Natural killer cell treated with Interleukin-12 subunit alpha and Interleukin-12 subunit beta and Interleukin-15 and Interleukin-18, amount 100 ng/mL, for 72 hours (primary cell): ENCODE data around the gene ARHGAP18. TPM values are rescaled to one million over a fixed set of nuclear protein-coding genes. Genes with fewer than 3 reads are reported as not detected.

Source experiments
- ATAC-seq, 2 donors: fragments of 150-1000 bp; cut with Tn5 transposase in 1 of 2; sonication (Bioruptor Pico), chemical (Tn5 transposase) in 1 of 2; 2 replicates each; pipeline ENCODE4 v1.10.0; 2021
- DNase-seq: peaks from one replicate; pipeline ENCODE4 v3.0.0; 2022; ENCODE audit warnings: low spot score
- H3K27ac Mint-ChIP-seq, 2 donors: 1 replicate in 1 of 2; 2 replicates in 1 of 2; pipeline ENCODE4 v1.8.0; 2022; ENCODE audit warnings: mixed read lengths in 2 of 2, mild to moderate bottlenecking in 1 of 2, moderate library complexity in 1 of 2
- H3K27me3 Mint-ChIP-seq, 2 donors: 1 replicate in 1 of 2; 2 replicates in 1 of 2; pipeline ENCODE4 v1.8.0; 2022; ENCODE audit warnings: mixed read lengths in 2 of 2
- H3K36me3 Mint-ChIP-seq: one replicate; pipeline ENCODE4 v1.8.0; 2022; ENCODE audit warnings: mixed read lengths
- H3K4me1 Mint-ChIP-seq, 2 donors: 1 replicate in 1 of 2; 2 replicates in 1 of 2; pipeline ENCODE4 v1.8.0; 2022; ENCODE audit warnings: low read depth in 2 of 2, mixed read lengths in 2 of 2, mild to moderate bottlenecking in 1 of 2
- H3K4me3 Mint-ChIP-seq: one replicate; pipeline ENCODE4 v1.8.0; 2022; ENCODE audit warnings: mixed read lengths
- H3K9me3 Mint-ChIP-seq: 2 replicates; pipeline ENCODE4 v1.8.0; 2022; ENCODE audit warnings: mixed read lengths
- total RNA-seq, 2 donors: library from RNA; stranded (reverse); gene quantifications; one replicate each; pipeline ENCODE4 v1.2.3, GENCODE V29; 2022

The ARHGAP18 gene
- total RNA-seq, 2 donors from 2014 or later, result 10.4 to 14.3 TPM

DNA sequence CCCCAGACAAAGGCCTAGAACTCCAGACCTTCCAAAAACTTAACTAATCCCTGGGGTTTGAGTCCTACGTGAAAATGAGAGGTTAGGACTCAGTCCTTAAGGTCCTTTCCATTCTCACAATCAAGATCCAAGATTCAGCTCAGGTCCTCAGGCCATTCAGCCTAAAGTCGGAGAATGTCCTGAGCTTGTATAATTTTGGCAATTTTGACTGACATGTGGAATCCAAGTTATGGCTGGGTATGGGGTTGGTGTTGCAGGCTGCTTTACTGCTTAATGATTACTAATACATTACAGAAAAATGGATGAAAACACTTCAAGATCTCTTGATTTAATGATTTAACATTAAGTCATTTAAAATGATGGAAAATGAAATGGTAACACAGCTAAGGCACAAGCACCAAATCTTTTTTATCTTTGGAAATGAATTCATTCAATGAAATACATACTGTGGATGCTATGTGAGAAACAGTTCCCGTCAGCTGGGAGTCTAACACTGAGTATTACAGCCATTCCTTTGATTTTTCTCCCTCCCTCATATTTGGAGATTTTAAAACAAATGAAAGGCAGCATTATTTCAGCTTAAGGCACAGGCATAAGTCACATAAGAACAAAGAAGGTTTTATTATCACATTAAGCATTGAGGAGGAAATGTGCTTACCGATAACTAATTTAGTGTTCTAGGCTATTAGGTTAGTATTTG, 1.3 kb downstream of the ARHGAP18 start:
- Mint-ChIP-seq H3K4me1 (peaks cover 46 to 53% of the 10 kb centered on the region in 2 donors), H3K27ac (peak overlapping the region; percentile 69 to 94), H3K27me3 (no peaks in the 10 kb centered on the region), H3K4me3 (peak overlapping the region; percentile 99), H3K36me3 (no peaks in the 10 kb centered on the region), H3K9me3 (no peaks in the 10 kb centered on the region)
- no peak for ATAC-seq
- no peak for DNase-seq

DNA sequence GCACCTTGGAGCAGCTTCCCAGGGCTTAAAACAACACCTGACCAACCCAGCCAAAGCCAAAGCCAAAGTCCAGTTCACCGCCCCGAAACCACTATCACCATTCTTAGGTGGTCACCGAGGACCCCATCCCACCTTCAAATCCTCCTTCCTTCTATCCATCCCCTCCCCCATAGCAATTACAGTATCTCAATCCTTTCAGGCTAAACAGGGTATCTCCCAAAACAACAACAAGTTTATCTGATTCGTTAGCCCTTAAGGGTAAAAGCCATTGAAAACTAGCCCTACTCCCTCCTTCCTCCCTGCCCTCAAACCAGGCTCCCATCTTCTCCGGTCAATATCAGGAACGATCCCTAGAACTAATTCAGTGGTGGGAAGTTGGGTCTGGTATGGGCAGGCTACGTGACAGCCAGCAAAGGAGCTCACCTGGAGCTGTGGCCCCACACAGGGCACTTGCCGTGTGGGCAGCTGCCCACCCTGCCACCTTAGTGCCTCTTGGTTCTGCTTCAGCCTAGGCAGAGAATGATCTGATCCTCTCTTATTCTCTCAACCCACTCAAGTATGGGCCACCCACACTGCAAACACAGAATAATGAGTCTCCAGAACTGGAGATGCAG, 2.0 kb downstream of the ARHGAP18 start:
- Mint-ChIP-seq H3K4me3 (peak overlapping the region; percentile 37), H3K36me3 (no peaks in the 10 kb centered on the region), H3K27me3 (no peaks in the 10 kb centered on the region), H3K4me1 (peaks cover 44 to 49% of the 10 kb centered on the region in 2 donors), H3K9me3 (no peaks in the 10 kb centered on the region), H3K27ac (peak overlapping the region; percentile 31 to 36)
- ATAC-seq (no peak), DNase-seq (no peak)

DNA sequence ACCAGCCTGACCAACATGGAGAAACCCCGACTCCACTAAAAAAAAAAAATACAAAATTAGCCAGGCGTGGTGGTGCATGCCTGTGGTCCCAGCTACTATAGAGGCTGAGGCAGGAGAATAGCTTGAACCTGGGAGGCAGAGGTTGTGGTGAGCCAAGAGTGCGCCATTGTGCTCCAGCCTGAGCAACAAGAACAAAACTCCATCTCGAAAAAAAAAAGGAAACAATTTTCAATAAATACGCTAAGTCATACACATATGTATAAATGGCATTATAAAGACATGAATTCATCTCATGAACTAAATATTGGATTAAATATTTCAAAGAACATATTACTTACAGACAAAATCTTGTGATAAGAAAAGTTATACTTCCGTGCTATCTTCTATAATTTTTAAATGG, 2.9 kb downstream of the ARHGAP18 start:
- Mint-ChIP-seq H3K36me3 (no peaks in the 10 kb centered on the region), H3K4me1 (peaks cover 47 to 56% of the 10 kb centered on the region in 2 donors), H3K27ac (no peak overlapping the region), H3K27me3 (no peaks in the 10 kb centered on the region), H3K9me3 (no peaks in the 10 kb centered on the region), H3K4me3 (no peak overlapping the region)
- no peak for ATAC-seq
- DNase-seq, result no peak

DNA sequence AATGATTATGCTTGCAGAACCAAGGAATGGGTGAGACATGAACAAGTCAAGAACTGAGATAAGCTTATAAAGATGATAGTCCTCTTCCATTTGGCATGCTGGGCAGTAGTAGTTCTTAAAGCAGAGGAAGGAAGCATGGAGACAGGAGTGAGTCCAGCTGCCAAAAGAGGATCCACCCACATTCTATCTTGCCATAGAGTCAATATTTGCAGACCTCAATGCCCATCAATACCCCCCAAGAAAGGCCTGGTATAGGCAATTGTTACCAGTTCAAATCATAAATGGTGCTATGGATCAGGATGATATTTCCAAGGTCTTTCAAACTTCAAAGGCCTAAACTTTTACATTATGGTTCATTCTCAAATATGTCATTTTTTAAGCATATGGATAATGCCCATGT, 4.8 kb downstream of the ARHGAP18 start:
- H3K27me3 Mint-ChIP-seq, result no peaks in the 10 kb centered on the region
- DNase-seq, result no peak
- H3K36me3 Mint-ChIP-seq, result no peaks in the 10 kb centered on the region
- H3K27ac Mint-ChIP-seq, result no peak overlapping the region
- ATAC-seq, result no peak
- H3K4me3 Mint-ChIP-seq, result no peak overlapping the region
- no peaks in the 10 kb centered on the region for H3K9me3 Mint-ChIP-seq
- H3K4me1 Mint-ChIP-seq, result peaks cover 51 to 61% of the 10 kb centered on the region in 2 donors

DNA sequence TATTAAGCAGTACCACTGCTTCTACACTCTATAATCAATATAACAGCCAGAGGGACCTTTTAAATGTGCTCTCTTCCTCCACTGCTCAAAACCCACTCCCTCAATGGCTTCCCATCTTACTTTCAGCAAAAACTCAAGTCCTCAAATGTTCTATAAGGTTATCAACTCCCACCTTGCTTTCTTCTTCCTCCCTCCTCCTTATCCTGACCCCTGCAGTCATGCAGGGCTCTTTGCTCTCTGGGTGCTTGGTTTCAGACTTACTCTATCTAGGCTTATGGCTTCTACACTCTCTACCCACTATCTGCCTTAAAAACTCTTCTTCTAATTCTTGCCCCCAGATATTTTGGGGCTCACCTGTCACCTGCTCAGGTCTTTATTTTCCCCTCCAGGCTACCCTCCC, 5.3 kb downstream of the ARHGAP18 start:
- Mint-ChIP-seq H3K9me3 (no peaks in the 10 kb centered on the region), H3K27me3 (no peaks in the 10 kb centered on the region), H3K4me1 (peaks cover 47 to 57% of the 10 kb centered on the region in 2 donors), H3K4me3 (no peak overlapping the region), H3K27ac (no peak overlapping the region), H3K36me3 (no peaks in the 10 kb centered on the region)
- ATAC-seq (no peak), DNase-seq (no peak)

DNA sequence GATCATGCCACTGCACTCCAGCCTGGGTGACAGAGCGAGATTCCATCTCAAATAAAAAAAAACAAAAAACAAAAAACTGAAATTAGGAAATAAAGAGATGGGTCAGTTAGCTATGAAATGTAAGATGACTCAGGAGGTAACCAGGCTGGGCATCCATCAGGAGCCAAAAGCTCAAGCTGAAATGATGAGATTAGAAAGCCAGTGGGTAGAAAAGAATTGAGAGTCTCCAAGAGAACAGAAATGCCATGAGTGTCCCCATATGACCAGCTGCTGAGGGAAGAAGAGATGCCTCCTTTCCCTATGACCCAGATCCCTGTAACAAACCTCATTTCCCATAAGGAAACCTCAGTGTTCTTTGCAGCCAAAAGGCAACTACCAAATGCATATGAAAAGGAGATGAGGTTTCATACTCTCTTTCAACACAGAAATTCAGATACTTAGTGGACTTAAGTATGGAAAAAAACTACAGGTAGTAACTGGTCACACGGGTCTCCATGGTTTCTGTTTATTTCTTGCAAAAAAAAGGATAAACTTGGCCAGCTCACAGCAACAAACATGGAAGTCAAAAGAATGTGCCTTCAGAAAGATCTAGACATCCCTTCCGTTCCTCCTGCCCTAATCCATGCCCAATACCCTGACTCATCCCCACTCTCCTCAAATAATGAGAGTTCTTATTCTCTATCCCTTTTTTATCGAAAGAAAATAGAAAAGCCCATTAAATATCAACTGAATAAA, 8.1 kb downstream of the ARHGAP18 start:
- H3K4me3 Mint-ChIP-seq, result no peak overlapping the region
- DNase-seq (no peak), ATAC-seq (no peak)
- no peaks in the 10 kb centered on the region for H3K9me3 Mint-ChIP-seq
- peaks cover 36 to 37% of the 10 kb centered on the region in 2 donors for H3K4me1 Mint-ChIP-seq
- H3K36me3 Mint-ChIP-seq, result no peaks in the 10 kb centered on the region
- H3K27ac Mint-ChIP-seq, result peak overlapping the region; percentile 29 to 40
- no peaks in the 10 kb centered on the region for H3K27me3 Mint-ChIP-seq

DNA sequence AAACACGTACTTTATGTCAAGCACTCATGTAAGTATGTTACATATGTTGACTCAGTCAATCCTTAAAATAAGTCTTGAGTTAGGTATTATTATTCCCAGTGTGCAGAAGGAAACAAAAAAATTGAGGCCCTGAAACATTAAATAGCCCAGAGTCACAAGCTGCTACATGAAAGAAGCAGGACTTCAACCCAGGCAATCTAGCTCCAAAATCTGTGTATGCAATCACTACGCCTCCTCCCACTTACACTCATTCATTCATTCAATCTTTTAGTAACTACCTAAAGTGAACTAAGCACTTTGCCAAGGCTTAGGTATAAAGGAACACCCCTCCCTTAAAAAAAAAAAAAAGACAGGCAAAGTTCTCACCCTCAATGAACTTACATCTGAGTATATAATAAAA, 9.3 kb downstream of the ARHGAP18 start:
- Mint-ChIP-seq H3K4me3 (no peak overlapping the region), H3K27ac (peak overlapping the region; percentile 29 to 40)

DNA sequence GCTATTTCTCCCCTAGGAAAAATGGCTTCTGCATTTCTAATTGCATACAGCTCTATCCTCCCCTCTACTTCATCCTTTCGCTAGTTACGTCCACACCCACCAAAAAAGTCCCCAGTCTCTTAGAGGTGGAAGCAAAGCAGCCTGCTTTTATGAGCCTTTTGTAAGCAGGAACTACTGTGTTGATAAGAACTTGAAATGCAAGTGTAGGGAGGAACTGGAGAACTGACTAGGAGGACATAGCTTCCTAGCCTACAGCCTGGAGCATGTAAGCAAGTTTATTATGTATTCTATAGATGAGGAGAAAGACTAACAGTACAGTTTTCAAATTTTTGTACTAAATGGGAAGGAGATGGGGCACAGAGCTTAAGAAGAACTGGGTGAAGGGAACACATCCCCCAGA, 10.3 kb downstream of the ARHGAP18 start:
- no peak for ATAC-seq
- Mint-ChIP-seq H3K27me3 (no peaks in the 10 kb centered on the region), H3K4me1 (peaks cover 34 to 44% of the 10 kb centered on the region in 2 donors)

More for the DNA sequence above, 9.3 kb downstream of the ARHGAP18 start:
- no peaks in the 10 kb centered on the region for H3K36me3 Mint-ChIP-seq
- ATAC-seq (no peak), DNase-seq (no peak)
- peaks cover 41 to 46% of the 10 kb centered on the region in 2 donors for H3K4me1 Mint-ChIP-seq
- no peaks in the 10 kb centered on the region for H3K27me3 Mint-ChIP-seq
- no peaks in the 10 kb centered on the region for H3K9me3 Mint-ChIP-seq

DNA sequence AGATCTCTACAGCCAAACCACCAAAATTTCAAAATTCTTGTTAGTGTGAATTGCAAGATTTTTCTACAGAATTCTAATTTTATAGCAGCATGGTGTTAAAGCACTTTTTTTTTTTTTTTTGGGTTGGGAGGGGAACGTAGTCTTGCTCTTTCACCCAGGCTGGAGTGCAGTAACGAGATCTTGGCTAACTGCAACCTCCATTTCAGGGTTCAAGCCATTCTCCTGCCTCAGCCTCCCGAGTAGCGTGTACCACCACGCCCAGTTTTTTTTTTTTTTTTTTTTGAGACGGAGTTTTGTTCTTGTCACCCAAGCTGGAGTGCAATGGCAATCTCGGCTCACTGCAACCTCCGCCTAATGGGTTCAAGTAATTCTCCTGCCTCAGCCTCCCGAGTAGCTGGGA, 11.5 kb downstream of the ARHGAP18 start:
- H3K27ac Mint-ChIP-seq, result no peak overlapping the region
- H3K36me3 Mint-ChIP-seq, result no peaks in the 10 kb centered on the region
- H3K4me1 Mint-ChIP-seq, result peaks cover 40 to 43% of the 10 kb centered on the region in 2 donors
- ATAC-seq (no peak), DNase-seq (no peak)
- H3K4me3 Mint-ChIP-seq, result no peak overlapping the region
- H3K27me3 Mint-ChIP-seq, result no peaks in the 10 kb centered on the region
- H3K9me3 Mint-ChIP-seq, result no peaks in the 10 kb centered on the region

More for the DNA sequence above, 10.3 kb downstream of the ARHGAP18 start:
- H3K9me3 Mint-ChIP-seq, result no peaks in the 10 kb centered on the region
- DNase-seq, result no peak
- H3K4me3 Mint-ChIP-seq, result no peak overlapping the region
- no peak overlapping the region for H3K27ac Mint-ChIP-seq
- no peaks in the 10 kb centered on the region for H3K36me3 Mint-ChIP-seq

DNA sequence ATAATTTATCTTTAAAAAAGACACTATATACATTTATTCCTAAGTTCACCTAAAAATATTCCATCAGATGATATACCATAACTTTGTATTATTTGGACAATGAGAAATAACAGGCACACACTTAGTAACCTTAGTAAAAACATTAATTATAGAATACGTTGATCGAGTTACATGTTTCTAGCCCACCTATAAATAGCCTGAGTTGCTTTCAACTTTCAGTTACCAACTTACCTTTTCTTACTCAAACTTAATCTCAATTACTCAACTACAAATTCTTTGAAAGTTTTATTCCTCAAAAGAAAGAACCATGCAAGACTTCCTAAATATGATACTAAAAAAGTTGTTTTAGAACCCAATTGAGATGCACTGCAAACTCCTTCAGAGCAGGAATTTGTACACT, 12.2 kb downstream of the ARHGAP18 start:
- no peak for DNase-seq
- Mint-ChIP-seq H3K27me3 (no peaks in the 10 kb centered on the region), H3K4me3 (no peak overlapping the region), H3K9me3 (no peaks in the 10 kb centered on the region), H3K36me3 (no peaks in the 10 kb centered on the region), H3K4me1 (peaks cover 42 to 49% of the 10 kb centered on the region in 2 donors), H3K27ac (no peak overlapping the region)
- ATAC-seq, result no peak

DNA sequence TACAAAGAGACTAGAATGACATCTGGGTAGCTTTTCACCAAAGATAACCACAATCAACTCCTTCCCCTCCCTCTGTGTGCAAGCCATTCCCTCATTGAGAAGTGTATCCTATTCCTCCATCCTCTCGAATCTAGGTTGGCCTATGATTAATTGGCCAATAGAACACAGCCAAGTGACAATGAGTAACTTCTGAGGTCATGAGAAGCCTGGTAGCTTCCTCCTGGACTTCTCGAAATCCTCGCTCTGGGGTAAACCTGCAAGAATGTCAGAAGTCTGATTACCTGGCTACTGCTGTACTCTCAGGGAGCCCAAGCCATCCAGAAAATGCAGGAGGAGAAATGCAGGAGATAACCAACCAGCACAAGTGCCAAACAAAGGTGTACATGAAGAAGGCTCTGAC, 13.1 kb downstream of the ARHGAP18 start:
- Mint-ChIP-seq H3K36me3 (no peaks in the 10 kb centered on the region), H3K27me3 (no peaks in the 10 kb centered on the region), H3K4me1 (peaks cover 40 to 48% of the 10 kb centered on the region in 2 donors), H3K9me3 (no peaks in the 10 kb centered on the region), H3K4me3 (no peak overlapping the region), H3K27ac (no peak overlapping the region)
- no peak for DNase-seq
- no peak for ATAC-seq

DNA sequence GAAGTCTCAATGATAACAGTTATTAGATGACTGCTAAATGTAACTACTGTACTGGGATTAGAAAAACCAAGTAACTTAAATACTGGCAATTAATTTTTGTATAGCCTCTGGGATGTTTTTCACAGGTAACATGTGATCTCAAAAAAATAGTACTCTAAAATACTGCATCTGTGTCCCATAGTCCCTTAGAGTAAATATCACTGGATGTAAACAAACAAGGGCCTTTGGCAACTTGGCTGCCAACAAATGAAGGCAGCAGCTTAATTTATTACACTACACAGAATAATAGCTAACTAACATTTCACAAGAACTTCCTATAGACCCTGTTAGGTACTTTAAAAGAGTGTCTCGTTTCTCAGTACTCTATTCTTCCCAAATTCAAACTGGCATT, 14.0 kb downstream of the ARHGAP18 start:
- peak overlapping the region; percentile 49 for H3K4me3 Mint-ChIP-seq

DNA sequence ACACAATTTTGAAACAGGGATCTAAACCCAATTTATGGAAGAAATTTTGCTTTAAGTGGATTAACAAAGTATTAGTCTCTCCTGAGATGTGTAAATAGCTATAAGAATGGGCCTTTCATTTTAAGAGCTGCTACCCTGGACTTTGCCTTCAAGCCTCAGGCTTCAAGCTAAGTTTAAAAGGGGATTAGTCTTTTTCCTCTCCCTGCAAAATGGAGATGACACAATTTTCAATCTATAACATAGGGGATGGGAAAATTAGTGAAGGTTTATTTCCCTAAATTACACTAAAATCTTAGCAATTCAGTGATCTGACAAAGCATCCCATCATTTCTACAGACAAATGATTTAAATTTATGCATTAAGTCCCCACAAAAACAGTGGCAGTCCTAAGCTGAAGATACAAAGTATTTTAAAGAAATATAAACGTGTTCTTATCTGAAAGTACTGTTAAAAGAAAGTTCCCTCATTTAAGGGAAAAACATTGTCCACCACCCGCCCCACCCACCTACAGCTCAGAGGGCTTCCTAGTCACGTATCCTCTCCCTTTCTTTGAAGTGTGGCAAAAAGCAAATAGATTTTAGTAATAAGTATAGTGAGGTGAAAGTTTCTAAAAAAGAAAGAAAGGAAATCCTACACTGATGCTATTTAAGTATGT, 14.5 kb downstream of the ARHGAP18 start:
- peak; percentile 66 to 80 for ATAC-seq
- Mint-ChIP-seq H3K4me3 (peak overlapping the region; percentile 49), H3K27me3 (no peaks in the 10 kb centered on the region), H3K27ac (peak overlapping the region; percentile 40 to 77), H3K36me3 (no peaks in the 10 kb centered on the region), H3K9me3 (no peaks in the 10 kb centered on the region), H3K4me1 (peaks cover 35 to 42% of the 10 kb centered on the region in 2 donors)
- no peak for DNase-seq

More for the DNA sequence above, 14.0 kb downstream of the ARHGAP18 start:
- Mint-ChIP-seq H3K27me3 (no peaks in the 10 kb centered on the region), H3K27ac (peak overlapping the region; percentile 40 to 77), H3K36me3 (no peaks in the 10 kb centered on the region), H3K4me1 (peaks cover 40 to 47% of the 10 kb centered on the region in 2 donors), H3K9me3 (no peaks in the 10 kb centered on the region)
- DNase-seq (no peak), ATAC-seq (no peak)
